PFSK-1 (cell line): Measurements from ENCODE around the gene CNOT4.

ENCODE experiments used
- POLR2AphosphoS5 ChIP-seq: IDR thresholded peaks from 2 replicates; pipeline ENCODE4 v1.6.1; 2012; ENCODE audit warnings: low read depth, mild to moderate bottlenecking, control low read depth, low read length, moderate library complexity
- TAF1 ChIP-seq: IDR thresholded peaks from 2 replicates; pipeline ENCODE4 v1.6.1; 2012; ENCODE audit warnings: low read length, control low read depth, borderline replicate concordance; ENCODE audit not compliant: insufficient read depth

DNA sequence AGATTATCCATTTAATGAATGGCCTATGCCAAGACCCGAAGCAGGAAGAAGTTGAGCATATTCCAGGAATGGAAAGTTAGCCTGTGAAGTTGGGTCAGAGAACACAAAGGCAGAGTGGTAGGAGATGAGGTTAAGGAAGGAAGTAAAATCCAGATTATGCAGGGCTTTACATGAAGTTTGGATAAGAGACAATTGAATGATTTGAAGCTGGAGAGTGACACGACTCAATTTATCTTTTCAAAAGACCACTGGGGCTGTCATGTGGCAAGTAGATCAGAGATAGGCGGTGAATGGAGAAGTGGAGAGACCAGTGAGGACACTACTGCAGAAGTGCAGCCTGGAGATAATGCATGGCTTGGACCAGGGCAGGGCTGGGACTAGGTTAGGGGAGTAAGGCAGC lies 7.2 kb upstream of the CNOT4 start:
- TF ChIP-seq TAF1 (no peak), POLR2AphosphoS5 (no peak)
